Non-pigmented ciliary epithelial cell (primary cell): ENCODE measurements around the gene RFESD.
"Not testable (repeated sequence)": the region's sequence is repeated elsewhere in the genome, so short reads cannot be mapped to it uniquely, and the experiment has no call there.

ENCODE experiments used
- DNase-seq: peaks from one replicate; pipeline ENCODE4 v3.0.0-alpha.2; 2010; ENCODE audit warnings: low read depth

Gene RFESD

DNA sequence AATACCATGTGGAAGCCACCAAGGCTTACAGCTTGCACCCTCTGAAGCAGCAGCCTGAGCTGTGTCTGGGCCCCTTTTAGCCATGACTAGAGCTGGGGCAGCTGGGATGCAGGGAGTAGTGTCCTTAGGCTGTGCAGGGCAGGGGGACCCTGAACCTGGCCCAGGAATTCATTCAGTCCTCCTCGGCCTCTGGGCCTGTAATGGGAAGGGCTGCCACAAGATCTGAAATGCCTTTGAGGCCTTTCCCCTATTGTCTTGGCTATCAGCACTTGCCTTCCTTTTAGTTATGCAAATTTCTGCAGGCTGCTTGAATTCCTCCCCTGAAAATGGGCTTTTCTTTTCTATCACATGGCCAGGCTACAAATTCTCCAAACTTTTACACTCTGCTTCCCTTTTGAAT, 17.6 kb upstream of the RFESD start:
- no peak for DNase-seq

DNA sequence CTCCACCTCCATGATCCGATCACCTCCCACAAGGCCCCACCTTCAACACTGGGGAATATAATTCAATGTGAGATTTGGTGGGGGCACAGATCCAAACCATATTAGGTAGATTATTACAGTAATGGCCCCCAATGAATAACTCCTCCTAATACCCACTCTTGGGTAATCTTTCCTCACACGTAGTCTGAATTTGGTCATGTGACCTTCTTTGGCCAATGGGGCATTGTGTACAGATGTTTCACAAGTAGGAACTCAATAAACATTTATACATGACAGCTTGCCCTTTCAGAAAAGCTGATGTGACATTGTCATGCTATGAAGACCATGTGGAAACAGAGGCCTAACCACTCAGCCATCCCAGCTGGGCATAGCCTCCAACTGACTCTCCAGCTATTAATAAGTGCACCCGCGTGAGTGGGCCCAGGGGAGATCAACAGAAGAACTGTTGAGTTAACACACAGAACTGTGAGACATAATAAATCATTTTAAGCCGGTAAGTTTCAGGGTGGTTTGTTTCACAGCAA, 16.1 kb upstream of the RFESD start:
- DNase-seq = no peak

DNA sequence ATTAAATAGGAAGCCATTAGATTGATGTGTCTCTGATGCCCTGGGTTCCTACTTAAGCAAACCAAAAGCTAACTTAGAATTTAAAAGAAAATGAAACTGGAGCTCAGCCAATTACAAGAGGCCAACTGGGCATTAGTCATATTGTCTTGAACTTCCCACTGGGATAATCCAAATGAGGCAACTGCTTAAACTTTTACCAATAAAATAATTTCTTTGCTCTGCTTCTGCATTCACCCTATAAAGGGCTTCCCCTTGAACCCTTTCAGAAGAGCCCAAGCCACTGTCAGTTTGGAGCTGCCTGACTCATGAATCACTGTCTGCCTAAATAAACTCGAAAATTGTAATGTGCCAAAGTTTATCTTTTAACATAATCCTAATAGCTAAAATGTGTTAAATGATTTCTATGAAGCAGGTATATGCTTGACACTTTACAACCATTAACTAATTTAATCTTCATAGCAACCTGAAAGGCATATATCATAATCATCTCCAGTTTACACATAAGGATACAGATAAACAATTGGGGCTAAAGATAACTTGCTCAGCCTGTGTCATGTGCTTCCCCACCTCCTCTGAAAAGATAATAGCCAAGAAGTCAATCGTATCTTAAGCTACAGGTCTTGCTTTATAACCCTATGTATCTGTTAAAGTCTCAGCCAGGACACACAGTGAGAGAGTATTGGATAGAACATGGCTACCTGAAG, 15.2 kb upstream of the RFESD start:
- no peak for DNase-seq

DNA sequence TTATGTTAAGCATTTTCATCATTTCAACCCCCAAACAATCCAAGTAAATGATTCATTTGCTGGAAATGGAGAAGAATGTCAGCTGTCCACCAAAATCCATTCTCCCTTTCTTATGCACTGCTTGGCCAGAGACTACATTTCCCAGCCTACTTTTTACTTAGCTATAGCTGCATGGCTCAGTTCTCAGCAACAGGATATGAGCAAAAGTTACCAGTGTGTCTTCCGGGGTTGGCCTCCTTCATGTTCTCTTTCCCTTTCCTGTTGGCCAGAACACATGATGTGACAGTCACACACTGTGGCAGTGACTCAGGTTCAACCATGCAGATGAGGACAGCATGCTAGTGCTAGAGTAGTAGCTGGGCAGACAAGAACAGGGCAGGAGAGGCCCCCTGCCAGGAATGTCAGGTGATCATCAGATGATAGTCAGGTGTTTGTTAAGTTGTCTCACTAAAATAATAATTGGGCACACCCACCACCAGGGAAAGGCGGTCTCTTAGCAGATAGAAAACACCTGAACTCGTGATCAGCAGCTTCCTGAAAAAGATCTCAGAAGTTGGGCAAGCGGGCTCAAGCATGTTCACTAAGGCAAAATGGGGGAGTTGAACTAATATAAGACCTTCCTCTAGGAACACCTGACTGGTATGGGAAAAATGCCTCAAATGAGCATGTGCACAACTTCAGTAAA, 14.4 kb upstream of the RFESD start:
- DNase-seq = no peak

DNA sequence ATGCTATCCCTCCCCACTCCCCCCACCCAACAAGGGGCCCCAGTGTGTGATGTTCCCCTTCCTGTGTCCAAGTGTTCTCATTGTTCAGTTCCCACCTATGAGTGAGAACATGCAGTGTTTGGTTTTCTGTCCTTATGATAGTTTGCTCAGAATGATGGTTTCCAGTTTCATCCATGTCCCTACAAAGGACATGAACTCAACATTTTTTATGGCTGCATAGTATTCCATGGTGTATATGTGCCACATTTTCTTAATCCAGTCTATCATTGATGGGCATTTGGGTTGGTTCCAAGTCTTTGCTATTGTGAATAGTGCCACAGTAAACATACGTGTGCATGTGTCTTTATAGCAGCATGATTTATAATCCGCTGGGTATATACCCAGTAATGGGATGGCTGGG, 13.6 kb upstream of the RFESD start:
- DNase-seq = not testable (repeated sequence)

DNA sequence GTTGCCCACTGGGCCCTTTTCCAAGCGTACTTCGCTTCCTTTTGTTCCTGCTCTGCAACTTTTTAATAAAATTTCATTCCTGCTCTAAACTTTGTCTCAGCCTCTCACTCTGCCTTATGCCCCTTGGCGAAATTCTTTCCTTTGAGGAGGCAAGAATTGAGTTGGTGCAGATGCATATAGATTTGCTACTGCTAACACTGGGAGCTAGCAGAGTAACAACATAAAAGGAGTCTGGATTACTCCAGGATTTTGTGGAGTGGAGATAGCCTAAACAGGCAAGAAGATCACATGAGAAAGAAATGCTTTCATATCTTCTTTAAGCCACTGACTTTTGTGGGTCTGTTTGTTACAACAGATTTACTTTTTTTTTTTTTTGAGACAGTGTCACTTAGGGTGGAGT, 12.9 kb upstream of the RFESD start:
- DNase-seq = no peak

DNA sequence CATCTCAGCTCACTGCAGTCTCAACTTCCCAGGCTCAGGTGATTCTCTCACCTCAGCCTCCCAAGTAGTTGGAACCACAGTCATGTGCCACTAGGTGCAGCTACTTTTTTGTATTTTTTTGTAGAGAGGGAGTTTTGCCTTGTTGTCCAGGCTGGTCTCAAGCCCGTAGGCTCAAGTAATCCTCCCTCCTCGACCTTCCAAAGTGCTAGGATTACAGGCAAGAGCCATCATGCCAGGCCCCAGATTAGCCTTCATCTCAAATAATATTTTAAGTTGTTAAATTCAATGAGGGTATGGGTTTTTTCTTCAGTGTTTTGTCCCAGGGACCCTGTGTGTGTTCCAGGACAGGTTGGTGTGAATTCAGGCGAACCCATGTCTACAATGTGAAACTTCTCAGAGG, 12.5 kb upstream of the RFESD start:
- DNase-seq = no peak

DNA sequence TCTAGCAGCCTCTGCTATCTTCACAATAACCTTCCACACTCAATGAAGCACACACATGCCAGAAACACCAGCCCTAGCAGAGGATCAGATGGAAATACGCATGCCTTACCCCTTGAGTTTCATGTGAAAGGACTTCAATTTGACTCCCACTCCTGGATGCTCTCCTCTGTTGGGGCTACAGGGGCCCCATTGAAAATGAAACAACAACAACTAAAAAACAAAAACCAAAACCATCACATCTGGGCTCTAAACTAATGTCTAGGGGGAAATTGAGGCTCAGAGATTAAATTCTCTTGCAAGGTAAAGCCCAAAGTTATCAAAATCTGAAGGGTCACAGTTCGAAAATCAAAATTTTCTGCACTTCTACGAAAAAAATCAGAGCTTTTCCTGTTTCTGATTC, 7.9 kb upstream of the RFESD start:
- DNase-seq = no peak

DNA sequence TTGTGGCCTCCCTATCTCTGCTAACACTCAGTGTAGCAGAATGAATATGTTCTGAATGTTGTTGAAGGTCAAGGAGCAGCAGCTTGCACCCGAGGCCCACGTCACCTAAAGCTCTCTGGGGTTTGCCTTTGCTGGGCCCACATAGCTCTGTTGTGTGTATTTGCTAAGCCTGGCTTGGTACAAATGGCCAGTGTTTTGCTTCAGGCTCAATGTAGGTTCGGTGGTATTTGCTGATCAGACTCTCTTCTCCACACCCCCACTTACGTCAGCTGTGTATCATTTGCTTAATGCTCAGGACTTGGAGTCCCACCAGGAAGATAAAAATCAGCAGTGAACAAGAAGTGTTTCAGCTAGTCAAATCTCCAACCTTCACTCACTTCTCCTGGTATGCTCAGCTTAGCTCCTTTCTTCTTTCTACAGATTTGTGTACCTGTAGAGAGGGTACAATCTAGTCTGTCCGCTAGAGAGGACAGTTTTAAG, 4.8 kb upstream of the RFESD start:
- DNase-seq = no peak

DNA sequence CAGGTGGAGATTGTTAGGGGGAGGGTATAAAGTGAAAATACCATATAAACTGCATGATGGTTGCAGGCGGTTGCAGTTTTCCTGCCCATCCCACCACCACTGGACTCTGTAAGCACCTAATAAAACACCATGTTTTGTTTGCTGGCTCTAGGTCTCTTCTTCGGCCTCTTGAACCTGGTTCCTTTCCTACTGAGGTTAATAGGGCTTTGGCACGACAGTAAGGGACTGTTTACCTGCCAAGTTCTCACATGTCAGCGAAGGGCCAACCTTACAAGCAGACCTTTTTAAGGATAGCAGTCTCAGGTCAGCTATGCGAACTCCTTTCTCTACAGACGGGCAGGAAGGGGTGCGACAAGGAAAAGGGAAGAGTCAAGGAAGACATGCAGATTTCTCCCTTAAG, 3.4 kb upstream of the RFESD start:
- no peak for DNase-seq

DNA sequence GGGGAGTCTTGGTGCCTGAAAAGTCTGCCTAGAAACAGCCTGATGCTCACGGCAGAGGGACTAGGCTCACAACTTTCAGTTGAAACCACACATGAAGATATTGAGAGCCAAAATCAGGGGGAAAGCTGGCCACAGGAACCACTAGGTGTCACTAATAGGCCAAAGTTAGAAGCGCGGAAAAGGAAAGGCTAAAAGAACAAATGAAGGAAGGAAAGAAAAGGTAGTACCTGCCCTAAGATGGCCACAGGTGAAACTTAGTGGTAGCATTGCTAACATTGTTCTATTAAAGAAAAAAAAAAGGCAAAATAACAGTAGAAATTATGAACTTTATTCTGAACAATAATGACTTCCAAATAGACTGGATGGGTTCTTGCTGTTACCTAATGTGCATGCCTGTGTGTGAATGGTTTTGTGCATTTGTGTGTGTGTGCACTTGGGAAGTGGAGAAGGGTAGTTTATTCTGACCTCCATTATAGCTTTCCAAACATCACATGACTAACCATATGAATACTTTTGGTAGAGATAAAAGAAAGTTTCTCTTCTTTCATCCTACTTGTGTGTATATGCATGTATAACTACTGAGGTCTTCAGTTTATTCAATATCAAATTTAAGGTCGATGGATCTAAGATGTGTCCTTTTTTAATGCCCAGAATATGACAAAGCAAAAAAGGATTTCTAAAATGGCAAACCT, 2.1 kb upstream of the RFESD start:
- no peak for DNase-seq

DNA sequence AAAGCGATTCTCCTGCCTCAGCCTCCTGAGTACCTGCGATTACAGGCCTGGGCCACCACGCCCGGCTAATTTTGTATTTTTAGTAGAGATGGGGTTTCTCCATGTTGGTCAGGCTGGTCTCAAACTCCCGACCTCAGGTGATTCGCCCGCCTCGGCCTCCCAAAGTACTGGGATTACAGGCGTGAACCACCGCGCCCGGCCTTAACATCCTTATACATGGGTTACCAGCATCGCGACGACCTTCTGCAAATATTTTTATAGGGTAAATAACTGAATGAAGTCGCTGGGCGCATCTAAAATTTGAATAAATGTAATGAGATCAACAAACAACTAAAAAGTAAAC, 380 bp upstream of the RFESD start:
- not testable (repeated sequence) for DNase-seq

DNA sequence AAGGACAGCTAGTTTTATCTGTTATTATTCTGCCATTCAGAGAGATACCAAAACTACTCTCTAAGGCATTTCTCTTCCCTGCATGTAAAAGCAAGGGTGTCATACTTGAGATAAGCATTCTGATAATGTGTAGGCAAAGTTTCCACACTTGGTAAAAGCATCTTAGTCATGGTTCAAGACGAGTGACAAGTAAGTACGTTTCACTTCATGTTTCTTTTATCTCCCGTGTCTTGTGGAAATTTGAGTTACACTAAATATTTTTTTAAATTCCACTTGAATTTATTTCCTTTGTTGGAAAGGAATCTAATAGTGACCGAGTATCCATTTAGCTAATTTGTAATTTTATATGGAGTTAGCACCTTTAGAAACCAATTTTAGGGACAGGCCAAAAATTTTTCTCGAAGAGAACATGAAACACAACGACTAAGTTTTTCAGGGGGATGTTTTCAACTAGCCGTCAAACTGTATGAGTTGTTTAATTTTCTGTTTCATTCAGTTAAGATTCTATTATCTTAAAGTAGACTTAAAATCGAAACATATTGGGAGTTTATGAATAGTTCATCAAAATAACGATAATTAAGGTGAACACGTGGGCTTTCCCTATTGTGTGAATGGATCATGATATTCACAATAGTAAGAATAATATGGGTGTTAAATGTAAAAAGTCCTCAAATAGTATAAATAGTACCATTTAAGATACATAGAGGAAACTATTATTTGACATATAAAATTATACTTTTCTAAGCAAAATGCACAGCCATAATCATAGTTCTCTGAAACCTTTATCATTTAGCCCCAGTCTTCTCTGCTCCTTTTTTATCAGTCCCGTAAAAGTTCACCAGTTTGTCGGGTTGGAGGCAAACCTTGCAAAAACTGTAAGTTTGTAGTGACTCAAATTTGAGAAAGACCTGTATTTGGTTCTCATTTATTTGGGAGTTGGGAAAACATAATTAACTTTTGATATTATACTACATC, 1.6 kb downstream of the RFESD start:
- DNase-seq = no peak

DNA sequence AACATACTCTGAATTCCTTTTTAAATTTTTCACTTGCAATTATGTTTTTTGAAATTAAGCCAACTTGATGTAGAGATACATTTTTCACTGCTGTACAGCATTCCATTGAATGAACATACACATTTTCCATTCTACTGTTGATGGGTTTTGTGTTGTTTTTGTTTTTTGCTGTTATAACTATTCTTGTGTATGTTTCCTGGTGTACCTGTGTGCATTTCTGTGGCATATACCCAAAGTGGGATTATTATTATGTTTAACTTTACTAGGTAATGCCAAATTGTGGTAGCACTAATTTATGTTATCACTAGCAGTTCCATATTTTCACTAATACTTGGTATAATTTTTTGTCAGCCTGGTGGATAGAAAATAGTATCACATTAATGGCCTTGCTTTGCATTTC, 2.7 kb downstream of the RFESD start:
- no peak for DNase-seq

DNA sequence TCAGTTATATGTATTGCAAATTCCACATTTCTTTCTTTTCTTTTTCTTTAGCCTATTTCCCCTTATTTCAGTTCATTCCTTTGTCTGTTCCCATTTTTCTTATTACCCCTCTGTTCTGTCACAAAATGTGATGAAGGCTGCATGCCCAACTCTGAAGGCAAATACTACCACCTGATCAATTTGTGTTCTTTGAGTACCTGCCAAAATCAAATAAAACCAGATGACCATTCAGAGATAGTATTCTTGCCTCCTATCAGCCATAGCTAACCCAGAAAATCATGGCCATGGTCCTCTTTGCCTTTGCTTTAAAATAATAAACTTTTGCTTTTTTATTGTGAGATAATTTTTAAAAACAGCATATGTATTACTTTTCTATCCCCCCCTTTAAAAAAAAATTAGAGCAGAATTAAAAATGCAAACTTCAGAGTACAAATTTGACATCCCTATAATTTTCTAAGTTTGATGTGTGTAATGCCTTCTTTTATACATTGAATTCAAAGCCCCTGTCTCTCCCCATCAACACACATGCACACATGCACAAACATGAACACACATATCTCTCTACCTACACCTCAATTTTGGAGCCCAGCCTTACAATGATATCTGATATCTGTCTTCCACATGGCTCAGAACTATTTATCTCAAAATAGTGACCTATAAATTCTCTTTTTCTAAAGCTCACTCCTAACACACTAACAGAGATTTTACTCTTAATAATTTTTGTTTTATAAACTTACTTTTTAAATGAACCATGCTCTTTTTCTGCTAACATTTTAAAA, 3.5 kb downstream of the RFESD start:
- no peak for DNase-seq

DNA sequence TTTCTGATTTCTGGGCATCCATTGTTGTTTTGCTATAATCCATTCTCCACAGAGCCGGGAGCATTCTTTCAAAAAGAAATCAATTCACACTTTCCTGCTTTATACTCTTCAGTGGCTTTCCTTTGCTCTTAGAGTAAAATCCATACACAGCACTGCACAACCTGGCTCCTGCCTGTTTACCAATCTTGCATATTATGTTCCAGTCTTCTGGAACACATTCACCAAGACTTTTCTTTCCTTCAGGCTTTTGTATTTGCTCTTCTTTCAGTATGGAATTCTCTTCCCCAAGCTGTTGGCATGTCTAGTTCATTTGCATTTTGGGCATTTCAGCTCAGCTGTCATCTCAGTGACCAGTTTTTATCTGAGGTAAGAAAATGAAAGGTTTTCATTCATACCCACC, 6.3 kb downstream of the RFESD start:
- DNase-seq = no peak

DNA sequence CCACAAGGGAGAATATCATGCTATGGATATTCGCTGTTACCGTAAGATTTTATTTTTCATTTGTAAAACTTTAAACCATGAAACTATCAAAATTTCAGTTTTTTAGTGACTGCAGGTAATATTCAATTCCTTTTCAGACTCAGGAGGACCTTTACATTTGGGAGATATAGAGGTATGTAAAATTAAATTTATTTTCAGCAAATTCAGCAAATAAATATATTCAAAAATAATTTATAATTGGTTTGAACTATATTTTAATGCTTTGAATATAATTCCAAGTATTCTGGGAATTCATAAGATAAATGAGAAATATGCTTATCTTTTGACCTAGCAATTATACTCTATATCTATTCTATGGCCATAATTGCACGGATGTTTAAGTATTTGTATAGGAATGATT, 7.6 kb downstream of the RFESD start:
- DNase-seq = no peak

DNA sequence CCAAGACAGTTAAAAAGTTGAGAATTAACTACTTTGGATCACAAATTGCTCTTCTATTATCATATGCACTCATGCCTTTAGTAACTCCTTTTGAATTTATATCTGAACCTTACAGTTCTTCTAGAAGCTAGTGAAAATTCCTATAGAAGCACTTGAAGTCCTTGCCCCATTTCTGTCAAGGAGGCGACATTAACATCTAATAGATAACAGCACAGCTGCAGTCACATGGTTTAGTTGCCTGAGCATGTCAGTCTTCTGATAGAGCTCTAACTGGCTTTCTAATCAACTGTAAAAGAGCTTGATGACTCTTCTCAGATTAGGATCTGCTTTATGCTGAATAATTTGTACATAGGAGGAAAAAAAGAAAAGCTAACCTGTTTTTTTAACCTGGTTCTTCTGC, 9.0 kb downstream of the RFESD start:
- DNase-seq = no peak

DNA sequence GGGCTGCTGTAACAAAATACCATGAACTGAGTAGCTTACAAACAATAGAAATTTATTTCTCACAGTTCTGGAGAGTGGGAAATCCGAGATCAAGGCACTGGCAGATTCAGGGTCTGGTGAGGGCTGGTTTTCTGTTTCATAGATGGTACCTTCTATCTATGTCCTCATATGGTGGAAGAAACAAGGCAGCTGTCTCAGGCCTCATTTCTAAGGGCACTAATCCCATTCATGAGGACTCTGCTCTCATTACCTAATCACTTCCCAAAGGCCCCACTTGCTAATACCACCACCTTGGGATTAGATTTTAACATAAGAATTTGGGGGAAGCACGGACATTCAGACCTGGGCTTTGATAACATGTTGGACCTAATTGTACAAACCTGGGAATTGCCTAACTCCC, 13.5 kb downstream of the RFESD start:
- no peak for DNase-seq

DNA sequence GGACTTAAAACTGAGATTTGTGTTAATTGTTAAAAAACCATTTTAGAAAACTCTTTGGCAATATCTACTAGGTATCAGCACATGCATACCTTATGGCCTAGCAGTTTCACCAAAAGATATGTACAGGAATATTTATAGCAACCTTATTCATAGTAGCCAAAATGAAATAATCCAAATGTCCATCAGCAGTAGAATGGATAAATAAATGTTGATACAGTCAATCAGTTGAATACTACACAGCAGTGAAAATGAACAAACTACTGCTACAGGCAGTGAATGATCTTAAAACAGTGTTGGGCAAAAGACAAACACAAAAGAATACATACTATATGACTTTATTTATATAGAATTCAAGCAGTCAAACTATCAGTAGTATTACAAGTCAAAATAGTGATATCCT, 16.4 kb downstream of the RFESD start:
- DNase-seq = no peak

DNA sequence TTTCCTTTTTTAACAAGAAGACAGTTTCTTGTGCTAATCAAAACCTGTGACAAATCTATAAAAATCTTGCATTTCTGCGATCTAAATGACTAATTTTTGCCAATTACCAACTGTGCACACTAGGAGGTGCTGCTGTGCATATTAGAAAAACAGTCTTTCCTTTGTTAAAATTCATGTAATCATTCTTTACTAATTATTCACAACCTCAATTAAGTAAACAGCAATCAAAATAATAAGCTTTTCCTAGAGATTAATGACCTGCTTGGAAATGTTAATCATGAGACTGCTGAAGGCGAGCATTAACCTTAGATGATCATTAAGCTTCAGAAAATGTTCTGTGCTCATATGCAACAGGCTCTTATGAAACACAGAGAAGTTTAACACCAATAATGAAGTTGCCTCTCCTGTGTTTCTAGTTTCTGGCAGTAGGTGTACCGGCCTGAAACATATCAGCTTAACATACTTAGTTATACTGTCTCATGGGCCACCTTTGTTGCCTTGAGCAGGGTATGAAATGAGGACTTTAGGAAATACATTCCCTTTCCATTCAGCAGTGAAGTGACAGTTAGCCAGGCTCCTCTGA, 17.7 kb downstream of the RFESD start:
- no peak for DNase-seq
